Measurements from ENCODE around the gene ZNF597. TPM values are rescaled to one million over a fixed set of nuclear protein-coding genes. Genes with fewer than 3 reads are reported as not detected.

The ZNF597 gene
- total RNA-seq, 1 experiment from 2014 or later, result 3.5 TPM

DNA sequence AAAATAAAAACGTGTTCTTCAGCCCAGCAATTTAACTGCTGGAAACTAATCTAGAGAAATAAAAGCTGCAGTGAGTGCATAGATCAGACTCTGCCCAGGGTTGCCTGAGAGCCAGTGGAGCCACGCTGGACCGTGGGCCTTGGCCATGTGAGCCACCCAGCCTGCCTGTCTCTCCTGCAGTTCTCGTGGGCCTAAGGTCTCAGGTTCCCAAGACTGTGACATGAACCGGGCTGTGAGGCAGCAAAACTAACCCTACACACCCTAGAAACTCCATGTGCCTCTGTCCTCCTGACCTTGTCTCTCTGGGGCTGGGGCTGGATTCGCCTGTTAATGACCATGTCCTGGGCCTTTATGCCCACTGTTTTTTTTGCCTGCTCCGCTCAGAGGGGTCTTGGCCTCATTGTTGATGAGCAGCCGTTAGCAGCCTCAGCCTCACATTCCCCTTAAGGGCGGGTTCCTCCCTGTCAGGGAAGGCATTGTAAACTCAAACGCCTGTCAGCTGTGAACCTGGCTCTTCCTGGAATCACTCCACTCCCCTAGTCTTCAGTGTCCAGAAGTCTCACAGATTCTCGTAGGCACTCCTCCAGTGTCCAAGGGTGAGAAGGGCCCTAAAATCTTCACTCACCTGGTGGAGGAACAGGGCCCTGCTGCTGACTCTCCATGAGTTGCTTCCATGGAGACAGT lies 35.1 kb upstream of the ZNF597 start:
- peaks cover 3% of the 10 kb centered on the region for H4K20me1 ChIP-seq (ENCODE audit: control insufficient read depth, insufficient read depth, insufficient read length)
- Mint-ChIP-seq H3K4me3 (no peak overlapping the region; a peak in 1 of 5 replicates), H3K27me3 (ENCODE audit: low read depth) (no peaks in the 10 kb centered on the region; the same call in 1 of the 2 replicates), H3K9me3 (no peaks in the 10 kb centered on the region), H3K36me3 (ENCODE audit: insufficient read depth in 1 of 3, low read depth in 3 of 3) (peaks cover 19 to 41% (median 35%) of the 10 kb centered on the region in 3 experiments; a peak in 6 of 7 replicates), H3K4me1 (peaks cover 10% of the 10 kb centered on the region in 2 experiments), H3K27ac (no peak overlapping the region)
- no peak overlapping the region for H3K56ac ChIP-seq (ENCODE audit: insufficient read length, low read depth, low read length)
- H3K27ac ChIP-seq (ENCODE audit: insufficient read length, low read depth, low read length), result no peak overlapping the region
- H3K4ac ChIP-seq (ENCODE audit: low read depth, low read length), result no peak overlapping the region
- no peak overlapping the region for H2BK12ac ChIP-seq (ENCODE audit: insufficient read length, low read depth, low read length)
- TF ChIP-seq, protein P1, sequence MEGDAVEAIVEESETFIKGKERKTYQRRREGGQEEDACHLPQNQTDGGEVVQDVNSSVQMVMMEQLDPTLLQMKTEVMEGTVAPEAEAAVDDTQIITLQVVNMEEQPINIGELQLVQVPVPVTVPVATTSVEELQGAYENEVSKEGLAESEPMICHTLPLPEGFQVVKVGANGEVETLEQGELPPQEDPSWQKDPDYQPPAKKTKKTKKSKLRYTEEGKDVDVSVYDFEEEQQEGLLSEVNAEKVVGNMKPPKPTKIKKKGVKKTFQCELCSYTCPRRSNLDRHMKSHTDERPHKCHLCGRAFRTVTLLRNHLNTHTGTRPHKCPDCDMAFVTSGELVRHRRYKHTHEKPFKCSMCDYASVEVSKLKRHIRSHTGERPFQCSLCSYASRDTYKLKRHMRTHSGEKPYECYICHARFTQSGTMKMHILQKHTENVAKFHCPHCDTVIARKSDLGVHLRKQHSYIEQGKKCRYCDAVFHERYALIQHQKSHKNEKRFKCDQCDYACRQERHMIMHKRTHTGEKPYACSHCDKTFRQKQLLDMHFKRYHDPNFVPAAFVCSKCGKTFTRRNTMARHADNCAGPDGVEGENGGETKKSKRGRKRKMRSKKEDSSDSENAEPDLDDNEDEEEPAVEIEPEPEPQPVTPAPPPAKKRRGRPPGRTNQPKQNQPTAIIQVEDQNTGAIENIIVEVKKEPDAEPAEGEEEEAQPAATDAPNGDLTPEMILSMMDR (conservative IDR thresholded peaks at IDR 0.05), result no peak
- DNase-seq, result no peak
- no CpG with 5 or more reads among the region's 11 CpGs for WGBS (ENCODE audit: extremely low coverage, insufficient read length, low lambda C conversion rate)
- H3K79me1 ChIP-seq (ENCODE audit: insufficient read depth, low read depth, low read length, poor library complexity, severe bottlenecking), result no peaks in the 10 kb centered on the region
- H4K91ac ChIP-seq (ENCODE audit: insufficient read length, low read depth, low read length), result no peak overlapping the region
- no peak overlapping the region for H3T11ph ChIP-seq (ENCODE audit: low read length)
- no peak overlapping the region for H2BK5ac ChIP-seq (ENCODE audit: insufficient read length, low read length)
- no peak overlapping the region for H3K4me2 ChIP-seq (ENCODE audit: insufficient read depth, insufficient read length, low read length)
- no peaks in the 10 kb centered on the region for H3K4me1 ChIP-seq (ENCODE audit: insufficient read depth, low read length)
- H2AFZ ChIP-seq (ENCODE audit: low read length), result no peak overlapping the region
- no peaks in the 10 kb centered on the region for H3K9me3 ChIP-seq (ENCODE audit: control insufficient read depth, low read depth, low read length)
- no peak overlapping the region for H2BK20ac ChIP-seq (ENCODE audit: low read depth, low read length, poor library complexity, severe bottlenecking)
- no peaks in the 10 kb centered on the region; the same call in 1 of the 2 replicates for H3K79me2 ChIP-seq (ENCODE audit: insufficient read depth, low read length)
- H4K8ac ChIP-seq (replicated peaks; ENCODE audit: insufficient read length, low read depth, low read length), result no peak overlapping the region
- H2AK5ac ChIP-seq (ENCODE audit: insufficient read length, low read length), result no peak overlapping the region
- no peak overlapping the region for H3K18ac ChIP-seq (ENCODE audit: insufficient read length, low read depth, low read length)
- no peak overlapping the region for H2BK120ac ChIP-seq (ENCODE audit: low read depth, low read length, poor library complexity, severe bottlenecking)
- H3K14ac ChIP-seq (ENCODE audit: insufficient read depth, low read length), result no peak overlapping the region
- no peak overlapping the region for H3K23ac ChIP-seq (ENCODE audit: insufficient read length, low read depth, low read length)
- H3K27me3 ChIP-seq (ENCODE audit: insufficient read depth, low read length), result no peaks in the 10 kb centered on the region
- H4K5ac ChIP-seq (ENCODE audit: insufficient read length, low read depth, low read length), result no peak overlapping the region
- no peak overlapping the region for H3K9ac ChIP-seq (ENCODE audit: extremely low read depth, insufficient read length, low read length)
- no peaks in the 10 kb centered on the region for H3K23me2 ChIP-seq (ENCODE audit: insufficient read length, low read depth, low read length, poor library complexity, severe bottlenecking)
- H2BK15ac ChIP-seq (ENCODE audit: low read depth, low read length), result no peak overlapping the region

All from H9 (cell line).